T47D (cell line): ENCODE data around the gene E2F3.
A peak's percentile ranks its signal among the peaks of the same experiment; 100 is the strongest.

Source experiments
- DNase-seq, 2 experiments: peaks; one replicate each; pipeline versions ENCODE4 v3.0.0 to v3.0.0-alpha.2; 2011 to 2012; ENCODE audit warnings: low read depth in 1 of 2, low spot score in 1 of 2
- JUND ChIP-seq: IDR thresholded peaks from 2 replicates; pipeline ENCODE4 v1.6.1; 2012; ENCODE audit warnings: low read depth
- in situ Hi-C: cut with HindIII; loops from 2 replicates; pipeline ENCODE4 v1.10.0; 2016; ENCODE audit warnings: low sequenced_read_pairs, low pct_unique_long_range_greater_than_20kb

Gene E2F3

DNA sequence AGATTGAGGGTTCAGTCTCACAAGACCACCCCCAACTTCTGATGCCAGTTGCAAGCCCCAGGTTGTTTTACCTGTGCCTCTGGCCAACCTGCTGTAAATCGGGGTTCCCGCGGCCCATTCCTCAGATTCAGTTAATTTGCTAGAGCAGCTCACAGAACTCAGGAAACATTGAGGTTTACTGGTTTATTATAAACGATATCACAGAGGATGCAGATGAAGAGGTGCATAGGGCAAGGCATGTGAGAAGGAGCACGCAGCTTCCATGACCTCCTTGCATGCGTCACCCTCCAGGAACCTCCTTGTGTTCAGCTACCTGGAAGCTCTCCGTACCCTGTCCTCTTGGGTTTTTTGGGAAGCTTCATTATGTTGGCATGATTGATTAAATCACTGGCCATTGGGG, 66.5 kb downstream of the E2F3 start:
- in situ Hi-C loops: no loop called here
- TF ChIP-seq JUND: no peak
- no peak for DNase-seq

DNA sequence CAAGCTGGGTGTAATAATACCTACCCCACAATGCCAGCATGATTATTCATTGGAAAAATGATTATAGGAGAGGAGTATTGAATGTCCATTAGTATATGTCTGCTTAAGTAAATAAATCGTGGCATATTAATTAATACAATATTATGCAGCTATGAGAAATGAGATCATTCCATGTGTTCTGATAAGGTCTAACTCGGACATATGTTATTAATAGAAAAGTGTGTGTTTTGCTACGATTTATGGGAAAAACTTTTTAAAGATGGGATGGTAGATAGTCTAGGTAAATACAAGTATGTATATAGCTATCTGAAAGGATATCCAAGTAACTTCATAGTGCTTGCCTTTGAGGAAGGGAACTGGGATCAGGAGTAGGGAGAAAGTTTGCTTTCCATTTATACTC, 71.1 kb downstream of the E2F3 start:
- in situ Hi-C loops: no loop called here
- DNase-seq: no peak
- no peak for TF ChIP-seq JUND

DNA sequence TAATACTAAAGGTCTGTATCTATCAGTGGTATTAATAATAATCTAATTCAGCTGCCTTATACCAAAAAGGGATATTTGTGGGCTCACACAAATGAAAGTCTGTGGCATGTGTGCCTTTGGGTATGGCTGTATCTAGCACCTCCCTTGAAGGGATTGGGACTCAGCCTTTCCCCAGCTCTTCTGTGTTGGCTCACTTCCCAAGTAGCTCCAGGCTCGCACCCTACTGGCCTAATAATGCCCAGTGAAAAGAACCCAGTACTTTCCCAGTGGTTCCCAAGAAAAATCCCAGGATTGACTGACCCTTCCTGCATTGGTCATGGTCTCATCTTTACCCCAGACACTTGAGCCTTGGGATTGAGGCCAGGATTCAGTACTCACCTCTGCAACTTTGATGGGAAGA, 71.8 kb downstream of the E2F3 start:
- TF ChIP-seq JUND: no peak
- in situ Hi-C loops: no loop called here
- no peak for DNase-seq

DNA sequence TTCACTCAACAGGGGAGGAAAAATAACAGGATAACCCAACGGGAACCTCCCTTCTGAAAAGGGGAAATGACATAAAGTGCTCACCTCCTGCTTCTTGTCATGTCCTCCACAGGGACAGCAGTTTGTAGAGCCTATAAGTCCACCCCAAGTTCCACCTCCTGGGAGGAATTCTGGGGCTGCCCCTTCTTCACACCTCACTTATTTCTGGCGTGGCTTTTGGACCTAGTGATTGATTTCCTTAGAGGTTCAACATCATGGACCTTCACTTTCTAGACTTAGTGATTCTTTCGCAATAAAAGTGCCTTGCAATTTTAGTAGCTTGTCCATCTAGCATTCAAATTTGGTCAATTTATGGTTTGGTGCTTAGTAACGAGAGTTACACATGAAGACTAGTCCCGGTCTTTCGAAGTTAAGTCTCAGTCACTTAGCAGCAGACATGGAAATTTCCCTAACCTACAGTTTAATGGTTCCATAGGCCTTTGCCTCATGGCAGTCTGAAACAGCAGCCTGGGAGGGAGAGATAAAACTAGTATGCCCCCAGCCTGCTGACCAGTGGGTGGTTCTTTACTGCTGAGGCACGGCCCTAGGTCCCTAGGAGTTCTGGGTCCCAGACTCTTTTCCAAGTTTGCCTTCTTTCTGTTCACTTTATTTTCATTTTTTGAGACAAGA, 73.3 kb downstream of the E2F3 start:
- TF ChIP-seq JUND: no peak
- in situ Hi-C loops: no loop called here

DNA sequence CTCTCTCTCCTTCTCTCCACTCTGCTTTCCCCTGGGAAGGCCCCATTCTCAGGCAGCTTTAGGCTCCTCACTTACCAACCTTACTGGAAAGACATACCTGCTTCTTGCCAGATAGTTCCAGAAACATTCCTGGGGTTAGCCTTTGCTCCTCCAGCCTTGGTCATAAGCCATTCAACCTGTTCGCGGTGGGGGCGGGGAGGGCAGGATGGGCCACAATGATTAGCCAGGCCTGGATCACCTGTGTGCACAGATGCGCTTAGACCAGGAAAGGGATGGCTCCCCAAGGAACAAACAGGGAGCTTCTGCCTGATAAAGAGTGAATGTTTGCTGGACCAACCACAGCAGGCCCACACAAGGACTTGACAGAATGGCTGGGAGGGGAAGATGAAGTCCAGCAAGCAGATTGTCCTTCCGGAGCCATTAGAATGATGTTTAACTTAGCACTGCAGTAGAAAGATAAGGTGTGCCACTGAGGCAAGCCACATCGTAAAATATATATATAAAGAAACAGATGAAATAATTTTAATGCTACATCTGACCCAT, 74.9 kb downstream of the E2F3 start:
- in situ Hi-C loops: no loop called here
- no peak for DNase-seq
- no peak for TF ChIP-seq JUND

More for the DNA sequence above, 73.3 kb downstream of the E2F3 start:
- DNase-seq: no peak

DNA sequence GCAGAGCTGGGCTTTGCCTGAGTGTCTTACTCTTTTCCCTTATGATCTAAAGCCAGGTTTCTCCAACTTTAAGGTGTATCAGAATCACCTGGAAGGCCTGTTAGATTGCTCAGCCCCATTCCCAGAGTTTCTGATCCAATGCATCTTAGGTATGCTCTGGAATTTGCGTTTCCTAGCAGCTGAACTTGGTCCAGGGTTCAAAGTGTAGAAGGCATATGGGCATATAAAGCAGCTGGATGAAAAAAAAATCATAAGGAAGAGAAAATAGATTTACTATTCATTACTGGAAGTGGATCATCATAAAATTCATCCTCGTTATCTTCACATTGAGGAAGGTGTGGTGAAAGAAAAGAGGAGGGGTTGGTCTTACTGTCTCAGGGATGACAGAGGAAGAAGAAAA, 75.8 kb downstream of the E2F3 start:
- no peak for DNase-seq
- TF ChIP-seq JUND: no peak
- in situ Hi-C loops: no loop called here

DNA sequence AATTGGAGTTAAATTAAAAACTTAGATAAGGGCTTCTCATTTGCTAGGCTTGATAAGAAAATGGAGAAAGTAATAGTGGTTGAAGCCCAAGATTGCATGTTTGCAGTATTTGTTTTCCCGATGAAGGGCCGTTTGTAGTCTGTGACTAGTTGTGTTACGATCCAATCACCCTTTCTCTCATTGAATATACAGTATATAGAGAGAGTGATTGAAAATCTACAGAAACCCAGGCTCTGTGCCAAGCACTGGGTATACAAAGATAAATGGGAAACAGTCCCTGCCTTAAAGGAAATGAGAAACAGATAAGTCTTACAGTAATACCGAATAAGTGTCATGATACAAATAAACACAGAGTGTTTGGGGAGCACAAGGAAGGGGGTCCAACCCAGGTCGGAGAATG, 77.4 kb downstream of the E2F3 start:
- TF ChIP-seq JUND: no peak
- in situ Hi-C loops: no loop called here
- DNase-seq: no peak

DNA sequence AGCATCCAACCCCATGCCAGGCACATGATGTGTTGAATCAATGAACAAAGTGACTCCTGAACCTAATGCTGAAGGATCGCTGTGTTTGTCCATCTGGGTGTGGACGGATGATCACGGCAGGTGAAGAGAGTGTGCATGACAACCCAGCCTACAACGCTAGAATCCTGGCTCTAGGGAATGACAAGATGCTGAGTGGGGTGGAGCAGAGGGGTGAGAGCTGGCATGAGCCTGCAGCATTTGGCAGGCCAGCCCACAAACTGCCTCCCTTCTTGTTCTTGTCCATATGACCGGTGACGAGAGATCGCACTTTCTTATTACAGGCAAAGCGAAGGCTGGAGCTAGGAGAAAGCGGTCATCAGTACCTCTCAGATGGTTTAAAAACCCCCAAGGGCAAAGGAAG, 77.8 kb downstream of the E2F3 start:
- DNase-seq: no peak
- no peak for TF ChIP-seq JUND
- in situ Hi-C loops: no loop called here

DNA sequence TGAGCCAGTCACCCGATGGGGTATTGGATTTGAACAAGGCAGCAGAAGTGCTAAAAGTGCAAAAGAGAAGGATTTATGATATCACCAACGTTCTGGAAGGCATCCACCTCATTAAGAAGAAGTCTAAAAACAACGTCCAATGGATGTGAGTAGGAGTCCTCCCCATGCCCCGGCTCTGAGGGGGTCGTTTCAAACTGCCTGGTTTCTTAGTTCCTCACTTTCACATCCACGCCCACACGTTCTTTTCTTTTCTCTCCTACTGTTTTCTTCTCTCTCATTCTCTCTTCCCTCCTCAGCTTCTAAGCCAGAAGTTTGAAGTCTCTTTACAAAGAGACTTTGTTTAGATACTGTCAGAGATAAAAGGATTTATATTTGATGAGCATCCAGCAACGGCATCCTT, 79.6 kb downstream of the E2F3 start:
- in situ Hi-C loops: no loop called here
- no peak for TF ChIP-seq JUND
- no peak for DNase-seq

DNA sequence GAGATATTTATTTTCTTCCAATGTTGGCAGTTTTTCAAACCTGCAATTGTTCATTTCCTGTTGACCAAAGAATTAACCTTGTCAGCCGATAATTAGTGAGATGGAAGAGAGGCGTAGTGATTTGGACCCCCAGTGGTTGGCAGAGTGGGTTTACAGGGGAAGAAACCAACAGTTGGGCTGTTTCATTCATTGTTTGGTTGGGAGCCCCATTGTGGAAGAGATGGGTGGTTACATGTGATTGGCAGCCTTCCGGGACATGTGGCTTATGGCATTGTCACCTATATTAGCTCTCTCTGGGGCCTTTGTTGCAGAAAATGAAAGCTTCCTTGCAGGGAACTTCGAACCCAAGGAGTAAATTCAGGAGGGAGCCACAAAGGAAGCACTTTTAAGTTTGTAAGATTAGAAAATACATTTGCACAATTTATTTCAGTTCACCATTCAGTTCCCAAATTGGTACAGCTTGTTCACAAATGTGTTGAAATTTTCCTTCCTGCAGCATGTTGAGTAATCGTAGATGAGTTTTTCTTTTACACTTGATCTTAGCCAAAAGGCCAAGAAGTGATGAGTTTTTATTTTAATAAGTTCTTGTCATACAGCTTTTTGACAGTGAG, 82.3 kb downstream of the E2F3 start:
- no peak for TF ChIP-seq JUND
- DNase-seq: no peak
- in situ Hi-C loops: no loop called here

DNA sequence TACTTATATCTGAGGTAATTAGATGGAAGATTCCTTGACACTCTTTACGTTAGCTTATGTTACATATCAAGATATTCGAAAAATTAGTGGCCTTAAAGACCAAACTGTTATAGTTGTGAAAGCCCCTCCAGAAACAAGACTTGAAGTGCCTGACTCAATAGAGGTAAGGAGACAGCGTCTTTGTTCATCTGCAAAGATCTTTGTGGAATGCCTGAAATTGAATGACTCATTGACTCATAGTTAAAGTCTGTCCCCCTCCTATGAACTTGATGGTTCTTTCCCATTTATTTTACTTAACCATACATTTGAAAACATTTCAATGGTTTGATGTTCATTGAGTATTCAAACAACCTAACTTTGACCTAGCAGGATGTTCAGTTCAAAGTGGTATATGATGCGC, 85.0 kb downstream of the E2F3 start:
- TF ChIP-seq JUND: no peak
- no peak for DNase-seq
- in situ Hi-C loops: no loop called here

DNA sequence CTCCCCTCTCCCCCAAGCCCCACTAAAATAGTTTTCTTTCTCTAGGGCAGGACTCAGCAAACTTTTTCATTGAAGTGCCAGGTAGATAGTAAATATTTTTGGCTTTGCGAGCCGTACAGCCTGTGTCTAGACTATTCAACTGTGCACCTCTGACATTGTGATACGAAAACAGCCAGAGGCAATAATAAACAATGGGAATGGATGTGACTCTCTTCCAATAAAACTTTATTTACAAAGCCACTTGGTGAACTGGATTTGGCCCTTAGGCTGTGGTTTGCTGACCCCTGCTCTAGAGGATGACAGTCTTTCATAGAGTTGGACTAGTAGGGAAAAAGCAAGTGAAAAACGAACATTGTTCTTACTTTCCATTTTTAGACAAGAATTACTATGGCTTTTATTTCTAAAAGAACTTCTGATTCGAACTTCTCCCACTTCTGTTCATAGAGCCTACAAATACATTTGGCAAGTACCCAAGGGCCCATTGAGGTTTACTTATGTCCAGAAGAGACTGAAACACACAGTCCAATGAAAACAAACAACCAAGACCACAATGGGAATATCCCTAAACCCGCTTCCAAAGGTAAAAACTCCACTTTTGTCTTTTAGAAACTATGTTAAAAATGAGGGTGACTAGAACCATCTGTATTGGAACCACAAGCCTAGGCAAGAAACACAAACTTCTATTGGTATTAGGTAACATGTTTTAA, 86.1 kb downstream of the E2F3 start:
- in situ Hi-C loops: no loop called here
- TF ChIP-seq JUND: no peak
- peak in 1 of 2 experiments; percentile 27 for DNase-seq

DNA sequence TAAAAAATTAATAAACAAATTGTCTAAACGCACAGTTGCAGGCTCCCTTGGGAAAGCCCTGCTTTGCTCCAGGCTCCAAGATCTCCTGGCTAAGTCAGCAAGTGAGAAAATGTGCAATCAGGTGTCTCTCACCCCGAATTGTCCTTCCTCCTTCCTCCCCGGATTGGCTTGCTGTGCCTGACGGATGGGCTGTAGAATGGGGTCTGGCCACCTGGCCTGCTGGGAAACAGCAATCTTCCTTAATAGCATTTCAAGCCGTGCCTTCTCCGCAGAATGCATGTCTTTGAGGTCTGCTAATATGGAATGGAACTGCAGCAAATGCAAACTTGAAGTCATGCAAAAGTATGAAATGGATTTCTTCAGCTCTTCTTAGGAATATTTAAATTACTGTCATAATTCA, 88.9 kb downstream of the E2F3 start:
- no peak for TF ChIP-seq JUND
- DNase-seq: no peak
- in situ Hi-C loops: no loop called here
